Embryonic facial prominence (tissue), 1 donor: ENCODE data around the gene DGKB.

Experiments
- DNase-seq: peaks from one replicate; pipeline ENCODE4 v3.0.0-alpha.2; 2016; ENCODE audit errors: extremely low spot score

The DGKB gene

GRCh38 chr7:14688208-14688607, 214.3 kb downstream of the DGKB start:
- DNase-seq = no peak

GRCh38 chr7:14687777-14688176, 214.8 kb downstream of the DGKB start:
- no peak for DNase-seq

GRCh38 chr7:14687241-14687640, 215.3 kb downstream of the DGKB start:
- DNase-seq = no peak

- no peak for DNase-seq
Measured at GRCh38 chr7:14685167-14685566, 217.4 kb downstream of the DGKB start.

GRCh38 chr7:14682910-14683465, 219.6 kb downstream of the DGKB start:
- DNase-seq = no peak

GRCh38 chr7:14676896-14677295, 225.7 kb downstream of the DGKB start:
- DNase-seq = no peak

GRCh38 chr7:14673202-14673601, 229.3 kb downstream of the DGKB start:
- DNase-seq = no peak

- DNase-seq = no peak
Measured at GRCh38 chr7:14666913-14667312, 235.6 kb downstream of the DGKB start.

GRCh38 chr7:14666304-14666703, 236.2 kb downstream of the DGKB start:
- DNase-seq = no peak

GRCh38 chr7:14639801-14640200, 262.8 kb downstream of the DGKB start:
- DNase-seq = no peak

- no peak for DNase-seq
Measured at GRCh38 chr7:14639329-14639728, 263.2 kb downstream of the DGKB start.

GRCh38 chr7:14637968-14638367, 264.6 kb downstream of the DGKB start:
- DNase-seq = no peak

- DNase-seq = no peak
Measured at GRCh38 chr7:14635955-14636354, 266.6 kb downstream of the DGKB start.

GRCh38 chr7:14630048-14630447, 272.5 kb downstream of the DGKB start:
- no peak for DNase-seq

GRCh38 chr7:14628516-14628915, 274.0 kb downstream of the DGKB start:
- DNase-seq = no peak

- no peak for DNase-seq
Measured at GRCh38 chr7:14626076-14626475, 276.5 kb downstream of the DGKB start.

- no peak for DNase-seq
Measured at GRCh38 chr7:14622559-14622958, 280.0 kb downstream of the DGKB start.

- no peak for DNase-seq
Measured at GRCh38 chr7:14606101-14606500, 296.4 kb downstream of the DGKB start.

GRCh38 chr7:14604606-14605005, 297.9 kb downstream of the DGKB start:
- no peak for DNase-seq

- no peak for DNase-seq
Measured at GRCh38 chr7:14602851-14603250, 299.7 kb downstream of the DGKB start.

- no peak for DNase-seq
Measured at GRCh38 chr7:14600766-14601367, 301.7 kb downstream of the DGKB start.

GRCh38 chr7:14598978-14599377, 303.6 kb downstream of the DGKB start:
- no peak for DNase-seq

- DNase-seq = no peak
Measured at GRCh38 chr7:14596421-14596820, 306.1 kb downstream of the DGKB start.

- DNase-seq = no peak
Measured at GRCh38 chr7:14590206-14590605, 312.3 kb downstream of the DGKB start.
